GM12801 (cell line): ENCODE measurements around the gene SEPTIN12.

ENCODE experiments used
- CTCF ChIP-seq: IDR thresholded peaks from one replicate; pipeline ENCODE4 v1.5.1; 2011; ENCODE audit warnings: control low read depth; ENCODE audit not compliant: insufficient read length; ENCODE audit errors: extremely low read depth

Gene SEPTIN12

GRCh38 chr16:4796982-4797804 is 9.0 kb upstream of the SEPTIN12 start:
- TF ChIP-seq CTCF: no peak

- TF ChIP-seq CTCF: no peak
Observed at GRCh38 chr16:4795828-4796572, 7.9 kb upstream of the SEPTIN12 start.

- no peak for TF ChIP-seq CTCF
Observed at GRCh38 chr16:4795181-4795827, 7.2 kb upstream of the SEPTIN12 start, which contains the start of gene SMIM22. SMIM22 (plus strand) TSS chr16:4795369; CDS start chr16:4795735, 366 bp downstream.

- no peak for TF ChIP-seq CTCF
Observed at GRCh38 chr16:4792951-4793513, 4.9 kb upstream of the SEPTIN12 start.

GRCh38 chr16:4790871-4791270 is 2.7 kb upstream of the SEPTIN12 start:
- TF ChIP-seq CTCF: no peak

GRCh38 chr16:4790261-4790660 is 2.1 kb upstream of the SEPTIN12 start:
- no peak for TF ChIP-seq CTCF

- TF ChIP-seq CTCF: no peak
Observed at GRCh38 chr16:4788910-4789309, 765 bp upstream of the SEPTIN12 start.
